ENCODE data around the gene PARP16.

DNA sequence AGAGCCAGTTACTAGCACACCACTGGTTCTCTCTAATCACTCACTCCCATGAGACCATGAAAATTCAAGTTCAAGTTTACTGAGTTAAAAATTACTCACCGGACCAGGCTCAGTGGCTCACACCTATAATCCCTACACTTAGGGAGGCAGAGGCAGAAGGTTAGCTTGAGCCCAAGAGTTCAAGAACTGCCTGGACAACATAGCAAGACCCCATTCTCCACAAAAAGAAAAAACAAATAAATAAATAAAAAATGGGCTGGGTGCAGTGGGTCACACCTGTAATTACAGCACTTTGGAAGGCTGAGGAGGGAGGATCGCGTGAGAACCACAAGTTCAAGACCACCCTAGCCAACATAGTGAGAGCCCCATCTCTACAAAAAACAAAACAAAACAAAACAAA, 54.2 kb downstream of the PARP16 start:
- no peak for TF ChIP-seq CTCF (conservative IDR thresholded peaks at IDR 0.05 in 1 of 2, IDR thresholded peaks at IDR 0.05 in 1 of 2; ENCODE audit: low read depth in 1 of 2, low read length in 2 of 2)
- no peak for TF ChIP-seq EZH2 (IDR thresholded peaks at IDR 0.05; ENCODE audit: low read length, missing control alignments)

All from fibroblast of lung (primary cell).